Thyroid gland (tissue), 4 donors: ENCODE measurements around the gene TRIM25. TPM values are rescaled to one million over a fixed set of nuclear protein-coding genes. Genes with fewer than 3 reads are reported as not detected.

Experiments used
- DNase-seq, 2 donors: peaks; one replicate each; pipeline ENCODE4 v3.0.0-alpha.2; 2019
- H3K27ac ChIP-seq, 3 donors: fragments of 200-600 bp; sonication (generic); 1 replicate in 2 of 3; 2 replicates in 1 of 3; pipeline ENCODE4 v1.5.1; 2016 to 2019; ENCODE audit warnings: mild to moderate bottlenecking in 1 of 3, moderate library complexity in 1 of 3
- H3K27me3 ChIP-seq: fragments of 200-600 bp; sonication (generic); one replicate; pipeline ENCODE4 v1.5.1; 2019
- H3K36me3 ChIP-seq, 2 donors: fragments of 200-600 bp; sonication (generic); one replicate each; pipeline ENCODE4 v1.5.1; 2016 to 2019
- H3K4me1 ChIP-seq, 2 donors: fragments of 200-600 bp; sonication (generic); one replicate each; pipeline ENCODE4 v1.5.1; 2017 to 2019
- H3K4me3 ChIP-seq, 3 donors: fragments of 200-600 bp; sonication (generic); replicated peaks in 1 of 3; 1 replicate in 2 of 3; 2 replicates in 1 of 3; pipeline ENCODE4 v1.5.1; 2016; ENCODE audit warnings: mild to moderate bottlenecking in 1 of 3
- H3K9me3 ChIP-seq: fragments of 200-600 bp; sonication (generic); one replicate; pipeline ENCODE4 v1.5.1; 2017
- POLR2A ChIP-seq, 2 donors: fragments of 450-650 bp; IDR thresholded peaks; one replicate each; pipeline ENCODE4 v1.6.1; 2017; ENCODE audit warnings: antibody characterized with exemption in 2 of 2, mild to moderate bottlenecking in 2 of 2, moderate library complexity in 1 of 2
- WGBS, 2 donors: methylation state at CpG; one replicate each; pipeline ENCODE4 v1.1.5; 2017; 5-methylcytosine and 5-hydroxymethylcytosine counted together
- intact Hi-C: fragments of 100-400 bp; cut with DNase I; formaldehyde crosslinking; loops from one replicate; pipeline ENCODE4 v1.15.1; 2023
- total RNA-seq, 4 donors: library from RNA; depleted of rRNA; stranded (reverse); fragments of >200 nt; gene quantifications; one replicate each; pipeline ENCODE4 v1.2.3, GENCODE V29; 2016
- TF ChIP-seq, protein P1 (sequence below), 6 experiments: fragments of 200-600 bp in 3 of 6; fragments of 450-650 bp in 3 of 6; sonication (generic) in 3 of 6; IDR thresholded peaks; one replicate each; pipeline ENCODE4 v1.5.1; 2016 to 2019; ENCODE audit warnings: antibody characterized with exemption in 6 of 6, mild to moderate bottlenecking in 2 of 6, inconsistent platforms in 1 of 6, moderate library complexity in 1 of 6

Gene TRIM25
- total RNA-seq, 4 donors from 2014 or later = 23.9 to 41.8 (median 32.7) TPM

- H3K36me3 ChIP-seq = peaks cover 9 to 17% of the 10 kb centered on the region in 2 donors
- TF ChIP-seq, protein P1, sequence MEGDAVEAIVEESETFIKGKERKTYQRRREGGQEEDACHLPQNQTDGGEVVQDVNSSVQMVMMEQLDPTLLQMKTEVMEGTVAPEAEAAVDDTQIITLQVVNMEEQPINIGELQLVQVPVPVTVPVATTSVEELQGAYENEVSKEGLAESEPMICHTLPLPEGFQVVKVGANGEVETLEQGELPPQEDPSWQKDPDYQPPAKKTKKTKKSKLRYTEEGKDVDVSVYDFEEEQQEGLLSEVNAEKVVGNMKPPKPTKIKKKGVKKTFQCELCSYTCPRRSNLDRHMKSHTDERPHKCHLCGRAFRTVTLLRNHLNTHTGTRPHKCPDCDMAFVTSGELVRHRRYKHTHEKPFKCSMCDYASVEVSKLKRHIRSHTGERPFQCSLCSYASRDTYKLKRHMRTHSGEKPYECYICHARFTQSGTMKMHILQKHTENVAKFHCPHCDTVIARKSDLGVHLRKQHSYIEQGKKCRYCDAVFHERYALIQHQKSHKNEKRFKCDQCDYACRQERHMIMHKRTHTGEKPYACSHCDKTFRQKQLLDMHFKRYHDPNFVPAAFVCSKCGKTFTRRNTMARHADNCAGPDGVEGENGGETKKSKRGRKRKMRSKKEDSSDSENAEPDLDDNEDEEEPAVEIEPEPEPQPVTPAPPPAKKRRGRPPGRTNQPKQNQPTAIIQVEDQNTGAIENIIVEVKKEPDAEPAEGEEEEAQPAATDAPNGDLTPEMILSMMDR (IDR thresholded peaks at IDR 0.05) = no peak
- TF ChIP-seq POLR2A (IDR thresholded peaks at IDR 0.05) = no peak
Measured at GRCh38 chr17:56933151-56933745, 19.4 kb upstream of the TRIM25 start.

GRCh38 chr17:56930739-56931337, 17.0 kb upstream of the TRIM25 start:
- H3K27ac ChIP-seq = no peak overlapping the region
- no peak for DNase-seq
- TF ChIP-seq POLR2A (IDR thresholded peaks at IDR 0.05) = no peak
- TF ChIP-seq, protein P1 (IDR thresholded peaks at IDR 0.05) = no peak
- H3K36me3 ChIP-seq = peaks cover 0 to 6% of the 10 kb centered on the region in 2 donors
- no peaks in the 10 kb centered on the region for H3K4me1 ChIP-seq
- intact Hi-C loops = no loop called here
- WGBS, 2 donors = 98% methylated on average over 2 of the region's 2 CpGs
- H3K4me3 ChIP-seq = no peak overlapping the region
- H3K27me3 ChIP-seq = no peaks in the 10 kb centered on the region
- no peaks in the 10 kb centered on the region for H3K9me3 ChIP-seq

More at GRCh38 chr17:56933151-56933745, 19.4 kb upstream of the TRIM25 start:
- H3K4me1 ChIP-seq = no peaks in the 10 kb centered on the region
- intact Hi-C loops = no loop called here
- WGBS, 2 donors = 96 to 98% methylated on average over 8 of the region's 8 CpGs
- no peaks in the 10 kb centered on the region for H3K9me3 ChIP-seq
- no peak overlapping the region for H3K27ac ChIP-seq
- DNase-seq = no peak
- no peaks in the 10 kb centered on the region for H3K27me3 ChIP-seq
- no peak overlapping the region for H3K4me3 ChIP-seq

DNA sequence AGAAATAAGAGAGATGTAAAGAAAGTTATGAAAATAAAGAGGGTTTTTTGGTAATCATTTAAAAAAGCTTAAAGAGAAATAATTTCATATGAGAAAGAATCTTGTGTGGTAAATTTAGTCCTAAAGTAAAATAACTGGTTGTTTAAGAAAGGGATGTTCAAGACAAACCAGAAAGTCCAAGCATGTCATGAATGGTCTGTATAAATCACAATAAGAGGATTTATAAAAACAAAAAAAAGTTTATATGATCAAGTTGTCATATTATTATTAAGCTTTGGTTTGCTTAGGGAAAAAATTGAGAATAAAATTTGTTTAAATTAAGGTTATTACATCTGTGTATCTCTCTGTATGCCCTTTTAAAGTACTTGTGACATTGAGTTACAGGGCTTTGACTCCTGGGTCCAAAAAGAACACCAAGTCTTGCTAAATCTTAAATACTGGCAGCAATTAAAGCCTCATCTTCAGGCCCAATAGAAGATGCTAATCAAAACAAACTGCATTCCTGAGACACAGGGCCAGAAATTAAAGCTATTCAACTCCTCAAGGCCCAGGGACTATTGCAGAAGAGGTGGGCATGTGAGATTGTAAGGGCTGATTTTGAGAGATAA, 15.6 kb upstream of the TRIM25 start:
- Histone ChIP-seq H3K4me1 (no peaks in the 10 kb centered on the region), H3K36me3 (peaks cover 0 to 5% of the 10 kb centered on the region in 2 donors), H3K4me3 (no peak overlapping the region), H3K27ac (no peak overlapping the region), H3K9me3 (no peaks in the 10 kb centered on the region), H3K27me3 (no peaks in the 10 kb centered on the region)
- intact Hi-C loops = no loop called here
- TF ChIP-seq POLR2A (IDR thresholded peaks at IDR 0.05) = no peak
- TF ChIP-seq, protein P1 (IDR thresholded peaks at IDR 0.05) = no peak
- DNase-seq = no peak

DNA sequence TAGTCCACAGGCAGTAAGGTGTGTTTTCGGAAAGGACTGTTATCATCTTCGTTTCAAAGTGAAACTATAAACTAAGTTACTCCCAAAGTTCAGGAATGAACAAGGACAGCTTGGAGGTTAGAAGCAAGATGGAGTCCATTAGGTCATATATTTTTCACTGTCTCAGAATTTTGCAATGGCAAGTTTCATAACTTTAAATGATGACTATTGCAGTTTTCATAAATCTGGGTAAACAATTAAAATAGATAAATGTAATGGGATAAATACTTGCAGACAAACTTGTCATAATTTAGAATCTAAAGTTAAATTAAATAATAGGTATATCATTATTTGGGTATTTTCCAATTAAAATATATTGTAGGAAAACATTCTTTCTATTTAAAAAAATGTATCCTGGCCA, 14.7 kb upstream of the TRIM25 start:
- intact Hi-C loops = no loop called here
- TF ChIP-seq POLR2A (IDR thresholded peaks at IDR 0.05) = no peak
- TF ChIP-seq, protein P1 (IDR thresholded peaks at IDR 0.05) = no peak
- 96 to 97% methylated on average over 2 of the region's 2 CpGs for WGBS, 2 donors

GRCh38 chr17:56926704-56927103, 12.9 kb upstream of the TRIM25 start:
- no peak overlapping the region for H3K4me3 ChIP-seq
- intact Hi-C loops = no loop called here
- 66 to 72% methylated on average over 2 of the region's 2 CpGs for whole genome bisulfite sequencing, 2 donors
- no peaks in the 10 kb centered on the region for H3K27me3 ChIP-seq
- no peaks in the 10 kb centered on the region for H3K36me3 ChIP-seq
- H3K4me1 ChIP-seq = no peaks in the 10 kb centered on the region
- DNase-seq = no peak
- no peak overlapping the region for H3K27ac ChIP-seq
- no peaks in the 10 kb centered on the region for H3K9me3 ChIP-seq
- no peak for TF ChIP-seq POLR2A (IDR thresholded peaks at IDR 0.05)
- TF ChIP-seq, protein P1 (IDR thresholded peaks at IDR 0.05) = no peak

More for the DNA sequence above, 14.7 kb upstream of the TRIM25 start:
- no peak overlapping the region for H3K27ac ChIP-seq
- H3K4me1 ChIP-seq = no peaks in the 10 kb centered on the region
- H3K27me3 ChIP-seq = no peaks in the 10 kb centered on the region
- no peak overlapping the region for H3K4me3 ChIP-seq
- H3K9me3 ChIP-seq = no peaks in the 10 kb centered on the region
- H3K36me3 ChIP-seq = no peaks in the 10 kb centered on the region
- DNase-seq = no peak
